ENCODE measurements around the gene FAM13A. TPM values are rescaled to one million over a fixed set of nuclear protein-coding genes. Genes with fewer than 3 reads are reported as not detected.

The FAM13A gene
- total and polyA plus RNA-seq, 9 of the 15 experiments (the other 6 are each of a cell fraction or from before 2014, with no cell fraction given): 11.3 to 23.3 (median 14.7) TPM

GRCh38 chr4:88743696-88744095 is 313.3 kb downstream of the FAM13A start (continued):
- no peak for TF ChIP-seq CHD2 (IDR thresholded peaks at IDR 0.05; ENCODE audit: low read depth, low read length)

GRCh38 chr4:88742561-88742960 is 314.4 kb downstream of the FAM13A start:
- no peaks in the 10 kb centered on the region for H3K9me1 ChIP-seq (ENCODE audit: control insufficient read depth, insufficient read depth, low read length)

More at GRCh38 chr4:88742561-88742960, 314.4 kb downstream of the FAM13A start:
- WGBS (ENCODE audit: insufficient coverage, low coverage, missing lambda C conversion rate): 30% methylated on average over 2 of the region's 2 CpGs
- TF ChIP-seq ZNF280B (CRISPR knock-in tag; IDR thresholded peaks at IDR 0.05) (no peak), HNRNPL (IDR thresholded peaks at IDR 0.05; ENCODE audit: low read depth, low read length) (no peak), ZNF253 (CRISPR knock-in tag; conservative IDR thresholded peaks at IDR 0.05) (no peak), ATF7 (IDR thresholded peaks at IDR 0.05) (no peak), TAF7 (tag; IDR thresholded peaks at IDR 0.05) (no peak), ZNF121 (CRISPR knock-in tag; conservative IDR thresholded peaks at IDR 0.05) (no peak), MCM2 (IDR thresholded peaks at IDR 0.05; ENCODE audit: low read depth) (no peak), POLR2H (tag; IDR thresholded peaks at IDR 0.05; ENCODE audit: low read depth) (no peak), SOX6 (IDR thresholded peaks at IDR 0.05) (no peak), STAT5A (IDR thresholded peaks at IDR 0.05; ENCODE audit: borderline replicate concordance, low read length) (no peak), MEF2D (tag; conservative IDR thresholded peaks at IDR 0.05; ENCODE audit: low read depth) (no peak), THRB (CRISPR knock-in tag; conservative IDR thresholded peaks at IDR 0.05) (no peak), ZNF696 (CRISPR knock-in tag; conservative IDR thresholded peaks at IDR 0.05) (no peak), NEUROD1 (IDR thresholded peaks at IDR 0.05; ENCODE audit: borderline replicate concordance, low read depth, low read length, partially characterized antibody) (no peak), CREB1 (IDR thresholded peaks at IDR 0.05) (no peak), CREB1 (CRISPR knock-in tag; IDR thresholded peaks at IDR 0.05) (no peak)
- Histone ChIP-seq H3K27me3 (ENCODE audit: control insufficient read depth in 2 of 2, insufficient read depth in 2 of 2, low read length in 2 of 2) (no peaks in the 10 kb centered on the region), H3K79me2 (ENCODE audit: control insufficient read depth, insufficient read depth, low read length) (no peaks in the 10 kb centered on the region), H3K9ac (ENCODE audit: insufficient read depth in 1 of 2, low read depth in 2 of 2, low read length in 2 of 2) (no peak overlapping the region), H3K36me3 (ENCODE audit: control insufficient read depth, insufficient read depth, low read length) (peaks cover 42% of the 10 kb centered on the region; the same call in 2 of the 3 replicates), H3K27ac (ENCODE audit: extremely low read depth, low read depth, low read length) (no peak overlapping the region), H3K4me2 (ENCODE audit: insufficient read depth, low read length) (no peak overlapping the region), H3K4me1 (replicated peaks in 1 of 2; ENCODE audit: control insufficient read depth in 2 of 2, insufficient read depth in 2 of 2, low read length in 2 of 2) (no peaks in the 10 kb centered on the region), H3K4me3 (no peak overlapping the region), H2AFZ (ENCODE audit: low read depth, low read length) (no peak overlapping the region), H4K20me1 (replicated peaks; ENCODE audit: control insufficient read depth, insufficient read depth, low read length) (no peaks in the 10 kb centered on the region), H3K9me3 (replicated peaks; ENCODE audit: control insufficient read depth, insufficient read depth, low read depth, low read length) (no peaks in the 10 kb centered on the region)
- BruUV-seq (replicated peaks): no TSS peak
- CTCF ChIA-PET (ENCODE audit: low intra/inter-chr PET ratio): no interaction called here
- in situ Hi-C loops (cut with MboI): no loop called here
- no peak for FAIRE-seq
- ATAC-seq: no peak
- POLR2A ChIA-PET: interaction anchor here (0.7 kb wide), 1 partner anchor 215 kb away, joined by 3 read pairs; no protein-coding TSS in a partner anchor
- no peak for DNase-seq (ENCODE audit: extremely low read depth in 1 of 4, low spot score in 3 of 4)
- intact Hi-C loops (cut with micrococcal nuclease): no loop called here

Data from K562 (cell line).